Measurements from ENCODE around the gene MPP7. TPM values are rescaled to one million over a fixed set of nuclear protein-coding genes. Genes with fewer than 3 reads are reported as not detected.

Gene MPP7
- total RNA-seq, 1 experiment from 2014 or later = 142 TPM

- DNase-seq (ENCODE audit: low spot score) = no peak
These were observed 32.9 kb downstream of the MPP7 start for GRCh38 chr10:28269842-28270456.

GRCh38 chr10:28266449-28267224 lies 36.2 kb downstream of the MPP7 start:
- DNase-seq (ENCODE audit: low spot score) = no peak

- DNase-seq (ENCODE audit: low spot score) = no peak
These were observed 39.6 kb downstream of the MPP7 start for GRCh38 chr10:28263136-28263857.

- no peak for DNase-seq (ENCODE audit: low spot score)
These were observed 46.1 kb downstream of the MPP7 start for GRCh38 chr10:28256776-28257175.

- peak; percentile 90 for DNase-seq (ENCODE audit: low spot score)
These were observed 48.4 kb downstream of the MPP7 start for GRCh38 chr10:28254290-28254985.

- DNase-seq (ENCODE audit: low spot score) = no peak
These were observed 49.6 kb downstream of the MPP7 start for GRCh38 chr10:28253169-28253785.

Other genes starting within 250 kb of the MPP7 start
- gene WAC, start 230.1 kb upstream of the MPP7 start, total RNA-seq (2014; rRNA removed; shearing (Covaris generic)) = 65.1 and 66.9 TPM in 2 replicates

Data from A172 (cell line).